ENCODE data around the gene SDHD. TPM values are rescaled to one million over a fixed set of nuclear protein-coding genes. Genes with fewer than 3 reads are reported as not detected.

SDHD gene
- polyA plus RNA-seq, 1 donor (not counting 4 experiments of a cell fraction or from before 2014, with no cell fraction given): 101 TPM

DNA sequence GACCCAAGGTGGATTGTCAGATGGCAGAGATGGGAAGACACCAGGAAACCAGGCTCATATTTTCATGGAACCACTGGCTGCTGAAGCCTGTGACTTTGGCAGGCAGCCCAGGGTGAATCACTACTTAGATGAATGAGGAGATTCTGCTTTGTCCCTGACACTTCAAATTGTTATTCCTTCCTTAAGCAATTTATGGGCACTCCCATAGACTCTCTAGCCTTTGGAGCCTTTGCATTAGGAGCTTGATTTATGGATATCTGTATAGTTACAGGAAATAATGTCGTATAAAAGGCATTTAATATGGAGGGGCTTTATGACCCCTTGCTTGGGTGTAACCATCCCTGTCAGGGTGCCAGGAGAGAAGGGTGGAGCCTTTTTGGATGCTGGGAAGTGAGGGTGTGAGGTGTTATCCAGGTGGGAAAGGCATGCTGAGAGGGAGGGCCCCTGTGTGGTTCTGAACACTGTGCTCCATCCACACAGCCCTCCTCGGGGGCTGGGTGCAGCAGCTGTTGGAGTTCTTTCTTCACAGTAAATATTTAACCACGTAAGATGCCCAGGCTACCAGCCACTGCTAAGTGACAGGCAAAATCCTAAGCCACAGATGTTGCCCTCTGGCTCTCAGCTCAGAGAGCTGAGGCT is 41.9 kb downstream of the SDHD start:
- dilution Hi-C loops (cut with MboI; ENCODE audit: extremely low pct_ligation_motif_present, low sequenced_read_pairs): no loop called here
- Histone ChIP-seq H3K79me2 (ENCODE audit: control insufficient read depth, insufficient read depth, low read length) (no peaks in the 10 kb centered on the region), H3K4me3 (ENCODE audit: control insufficient read depth in 2 of 3, extremely low read depth in 1 of 3, insufficient read depth in 2 of 3, low read depth in 1 of 3, low read length in 3 of 3) (no peak overlapping the region), H3K27me3 (ENCODE audit: control insufficient read depth, extremely low read depth, insufficient read depth, low read length) (no peaks in the 10 kb centered on the region), H4K20me1 (ENCODE audit: control insufficient read depth, extremely low read depth, insufficient read depth, low read length) (no peaks in the 10 kb centered on the region), H3K9me1 (ENCODE audit: control insufficient read depth, extremely low read depth, insufficient read depth, low read length) (peaks cover 3% of the 10 kb centered on the region), H3K9ac (ENCODE audit: control insufficient read depth, extremely low read depth, insufficient read depth, low read length) (peak overlapping the region; percentile 3), H3K4me2 (ENCODE audit: control insufficient read depth, extremely low read depth, insufficient read depth, low read depth, low read length) (peak overlapping the region; percentile 34), H3K27ac (ENCODE audit: control insufficient read depth, insufficient read depth, low read length) (peak overlapping the region; percentile 51), H2AFZ (ENCODE audit: control insufficient read depth, low read length) (no peak overlapping the region), H3K36me3 (ENCODE audit: control insufficient read depth in 2 of 2, extremely low read depth in 1 of 2, insufficient read depth in 2 of 2, low read length in 2 of 2) (no peaks in the 10 kb centered on the region), H3K4me1 (ENCODE audit: control insufficient read depth, extremely low read depth, insufficient read depth, low read length) (peaks cover 30% of the 10 kb centered on the region), H3K9me3 (ENCODE audit: control insufficient read depth, low read depth, low read length) (no peaks in the 10 kb centered on the region)
- DNase-seq (ENCODE audit: low read depth, low spot score) (peak; percentile 38), FAIRE-seq (peak; percentile 91)
- no peak for TF ChIP-seq EZH2 (IDR thresholded peaks at IDR 0.05; ENCODE audit: low read length)
- TF ChIP-seq CTCF (optimal IDR thresholded peaks at IDR 0.05 in 1 of 3, IDR thresholded peaks at IDR 0.05 in 1 of 3, conservative IDR thresholded peaks at IDR 0.05 in 1 of 3; ENCODE audit: extremely low read depth in 1 of 3, insufficient read depth in 2 of 3, low read length in 3 of 3): no peak

- no peak for TF ChIP-seq CTCF (optimal IDR thresholded peaks at IDR 0.05 in 1 of 3, IDR thresholded peaks at IDR 0.05 in 1 of 3, conservative IDR thresholded peaks at IDR 0.05 in 1 of 3; ENCODE audit: extremely low read depth in 1 of 3, insufficient read depth in 2 of 3, low read length in 3 of 3)
- no peak for TF ChIP-seq EZH2 (IDR thresholded peaks at IDR 0.05; ENCODE audit: low read length)
- peak; percentile 5 for FAIRE-seq
- Histone ChIP-seq H3K4me1 (ENCODE audit: control insufficient read depth, extremely low read depth, insufficient read depth, low read length) (peaks cover 30% of the 10 kb centered on the region), H3K79me2 (ENCODE audit: control insufficient read depth, insufficient read depth, low read length) (no peaks in the 10 kb centered on the region), H3K27me3 (ENCODE audit: control insufficient read depth, extremely low read depth, insufficient read depth, low read length) (no peaks in the 10 kb centered on the region), H2AFZ (ENCODE audit: control insufficient read depth, low read length) (no peak overlapping the region), H3K36me3 (ENCODE audit: control insufficient read depth in 2 of 2, extremely low read depth in 1 of 2, insufficient read depth in 2 of 2, low read length in 2 of 2) (no peaks in the 10 kb centered on the region), H3K9me1 (ENCODE audit: control insufficient read depth, extremely low read depth, insufficient read depth, low read length) (peaks cover 3% of the 10 kb centered on the region), H3K9ac (ENCODE audit: control insufficient read depth, extremely low read depth, insufficient read depth, low read length) (no peak overlapping the region), H3K27ac (ENCODE audit: control insufficient read depth, insufficient read depth, low read length) (no peak overlapping the region), H4K20me1 (ENCODE audit: control insufficient read depth, extremely low read depth, insufficient read depth, low read length) (no peaks in the 10 kb centered on the region), H3K4me3 (ENCODE audit: control insufficient read depth in 2 of 3, extremely low read depth in 1 of 3, insufficient read depth in 2 of 3, low read depth in 1 of 3, low read length in 3 of 3) (no peak overlapping the region), H3K4me2 (ENCODE audit: control insufficient read depth, extremely low read depth, insufficient read depth, low read depth, low read length) (no peak overlapping the region), H3K9me3 (ENCODE audit: control insufficient read depth, low read depth, low read length) (no peaks in the 10 kb centered on the region)
- dilution Hi-C loops (cut with MboI; ENCODE audit: extremely low pct_ligation_motif_present, low sequenced_read_pairs): no loop called here
- DNase-seq (ENCODE audit: low read depth, low spot score): no peak
These were observed 43.0 kb downstream of the SDHD start for GRCh38 chr11:112129656-112130055.
